PC-9 (cell line): Measurements from ENCODE around the gene AHCYL2.

Source experiments
- CTCF ChIP-seq: fragments of 200-600 bp; sonication (generic); conservative IDR thresholded peaks from 2 replicates; pipeline ENCODE4 v1.6.1; 2017; ENCODE audit warnings: mixed run types, antibody characterized with exemption, mild to moderate bottlenecking, moderate library complexity
- EZH2 ChIP-seq: fragments of 200-600 bp; sonication (generic); IDR thresholded peaks from 2 replicates; pipeline ENCODE4 v1.8.0; 2017; ENCODE audit warnings: antibody characterized with exemption, low read depth

GRCh38 chr7:129434675-129435318 is 210.0 kb downstream of the AHCYL2 start:
- TF ChIP-seq CTCF, result no peak
- TF ChIP-seq EZH2, result no peak
